NCI-H187 (cell line): ENCODE measurements around the gene IFT27.

ENCODE experiments used
- DNase-seq, 2 experiments: peaks; one replicate each; lab custom pipeline; 2025; lab: John Stamatoyannopoulos, UW

Gene IFT27

GRCh38 chr22:36725366-36726006, 50.4 kb downstream of the IFT27 start:
- no peak for DNase-seq

GRCh38 chr22:36724836-36725235, 51.1 kb downstream of the IFT27 start:
- DNase-seq = no peak

DNA sequence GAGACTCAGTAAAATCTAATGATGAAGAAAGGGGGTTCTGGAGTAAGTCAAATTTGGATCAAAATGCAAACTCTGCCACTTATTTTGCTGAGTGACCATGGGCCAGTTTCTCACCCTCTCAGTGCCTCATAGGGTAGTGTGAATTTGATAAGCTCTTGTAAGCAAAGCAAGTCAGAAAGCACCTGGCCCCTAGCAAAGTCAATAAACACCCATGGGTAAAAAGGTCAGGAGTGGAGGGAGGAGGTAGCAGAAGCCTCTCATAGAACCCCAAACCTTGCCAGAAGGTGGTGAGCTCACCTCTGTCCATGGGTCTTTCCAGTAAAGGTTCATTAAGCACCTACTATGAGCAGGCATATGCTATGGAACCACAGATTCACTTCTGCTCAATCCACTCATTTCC, 53.9 kb downstream of the IFT27 start:
- no peak for DNase-seq

DNA sequence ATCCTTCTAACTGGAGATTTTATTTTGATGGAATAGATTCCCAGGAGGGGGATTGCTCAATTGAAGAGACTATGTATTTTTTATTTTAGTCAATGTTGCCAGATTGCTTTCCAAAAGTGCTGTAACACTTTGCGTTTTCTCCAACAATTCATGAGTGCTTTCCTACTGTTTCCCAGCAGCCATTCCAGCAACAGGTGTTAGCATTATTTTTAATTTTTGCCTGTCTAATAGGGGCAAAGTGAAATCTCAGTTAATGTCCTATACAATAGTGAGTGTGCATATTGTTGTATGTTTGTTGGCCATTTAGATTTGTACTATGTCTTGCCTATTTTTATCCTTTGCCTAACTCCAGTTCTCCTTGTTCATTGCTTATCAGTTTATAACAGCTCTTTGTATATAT, 60.3 kb downstream of the IFT27 start:
- DNase-seq = no peak

DNA sequence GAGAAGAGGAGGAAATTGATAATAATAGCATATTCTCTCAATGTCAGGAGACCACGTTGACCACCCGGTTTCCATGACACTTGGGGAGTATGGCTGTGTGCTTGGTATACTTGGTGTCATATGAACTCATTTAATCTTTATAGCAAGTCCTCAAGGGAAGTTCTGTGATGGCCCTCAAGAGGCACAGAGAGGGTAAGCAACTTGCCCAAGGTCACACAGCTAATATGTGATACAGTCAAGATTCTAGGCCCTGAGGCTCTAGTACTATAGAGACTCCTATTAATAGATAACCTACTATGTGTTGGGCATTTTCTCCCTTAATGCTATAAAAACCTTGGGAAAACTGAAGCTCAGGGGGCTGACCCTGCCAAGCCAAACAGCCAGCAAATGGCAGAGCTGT, 61.8 kb downstream of the IFT27 start:
- DNase-seq = no peak

GRCh38 chr22:36713436-36713835, 62.5 kb downstream of the IFT27 start:
- DNase-seq = no peak
